Measurements from ENCODE around the gene FNDC3A. TPM values are rescaled to one million over a fixed set of nuclear protein-coding genes. Genes with fewer than 3 reads are reported as not detected.

FNDC3A gene
- total RNA-seq, 1 experiment from 2014 or later: 24.3 TPM

DNA sequence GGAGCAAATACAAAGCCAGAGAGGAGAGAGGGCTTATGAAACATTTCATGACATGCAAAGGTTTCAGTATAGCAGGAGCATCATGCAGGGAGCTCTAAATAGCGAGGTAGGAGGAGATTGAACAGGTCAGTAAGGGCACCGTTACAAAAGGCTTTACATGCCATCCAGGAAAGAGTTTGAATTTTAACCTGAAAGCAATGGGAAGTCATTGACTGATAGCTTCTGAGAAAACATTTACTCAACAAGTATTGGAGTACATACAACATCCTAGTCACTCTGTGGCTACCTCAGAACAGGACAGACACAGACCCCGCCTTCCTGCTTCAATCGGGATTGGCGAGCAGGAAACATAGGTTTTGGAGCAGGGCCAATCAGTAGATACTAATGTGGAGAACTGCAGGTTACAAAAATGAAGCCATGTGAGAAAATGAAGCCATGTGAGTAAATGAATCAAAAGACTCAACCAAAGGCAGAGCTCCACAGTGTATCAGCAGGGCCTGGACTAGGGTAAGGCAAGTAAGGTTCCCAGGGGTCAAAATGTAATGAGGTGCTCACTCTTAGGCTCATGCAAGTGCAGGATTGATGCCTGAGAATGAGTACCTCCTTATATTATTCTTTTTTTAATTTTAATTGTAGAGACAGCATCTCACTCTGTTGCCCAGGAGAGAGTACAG is 46.8 kb upstream of the FNDC3A start:
- ChIA-PET CTCF (no interaction called here), POLR2A (no interaction called here)
- in situ Hi-C loops (cut with HindIII; ENCODE audit: low pct_unique_long_range_greater_than_20kb, low sequenced_read_pairs) (no loop called here), intact Hi-C loops (cut with micrococcal nuclease; ENCODE audit: unreplicated experiment) (no loop called here)
- Histone ChIP-seq H3K27ac (ENCODE audit: low read length) (no peak overlapping the region), H3K9me3 (ENCODE audit: control insufficient read depth, insufficient read depth, low read depth, low read length) (no peaks in the 10 kb centered on the region), H3K27me3 (ENCODE audit: control insufficient read depth, insufficient read depth, low read length) (no peaks in the 10 kb centered on the region), H3K4me1 (ENCODE audit: control insufficient read depth, insufficient read depth, low read length) (no peaks in the 10 kb centered on the region), H3K4me3 (ENCODE audit: low read depth in 2 of 2, low read length in 2 of 2) (no peak overlapping the region), H3K36me3 (ENCODE audit: control insufficient read depth, insufficient read depth, low read length) (no peaks in the 10 kb centered on the region)
- DNase-seq (ENCODE audit: low read depth, low spot score): no peak
- no peak for ATAC-seq
- TF ChIP-seq, protein P1, sequence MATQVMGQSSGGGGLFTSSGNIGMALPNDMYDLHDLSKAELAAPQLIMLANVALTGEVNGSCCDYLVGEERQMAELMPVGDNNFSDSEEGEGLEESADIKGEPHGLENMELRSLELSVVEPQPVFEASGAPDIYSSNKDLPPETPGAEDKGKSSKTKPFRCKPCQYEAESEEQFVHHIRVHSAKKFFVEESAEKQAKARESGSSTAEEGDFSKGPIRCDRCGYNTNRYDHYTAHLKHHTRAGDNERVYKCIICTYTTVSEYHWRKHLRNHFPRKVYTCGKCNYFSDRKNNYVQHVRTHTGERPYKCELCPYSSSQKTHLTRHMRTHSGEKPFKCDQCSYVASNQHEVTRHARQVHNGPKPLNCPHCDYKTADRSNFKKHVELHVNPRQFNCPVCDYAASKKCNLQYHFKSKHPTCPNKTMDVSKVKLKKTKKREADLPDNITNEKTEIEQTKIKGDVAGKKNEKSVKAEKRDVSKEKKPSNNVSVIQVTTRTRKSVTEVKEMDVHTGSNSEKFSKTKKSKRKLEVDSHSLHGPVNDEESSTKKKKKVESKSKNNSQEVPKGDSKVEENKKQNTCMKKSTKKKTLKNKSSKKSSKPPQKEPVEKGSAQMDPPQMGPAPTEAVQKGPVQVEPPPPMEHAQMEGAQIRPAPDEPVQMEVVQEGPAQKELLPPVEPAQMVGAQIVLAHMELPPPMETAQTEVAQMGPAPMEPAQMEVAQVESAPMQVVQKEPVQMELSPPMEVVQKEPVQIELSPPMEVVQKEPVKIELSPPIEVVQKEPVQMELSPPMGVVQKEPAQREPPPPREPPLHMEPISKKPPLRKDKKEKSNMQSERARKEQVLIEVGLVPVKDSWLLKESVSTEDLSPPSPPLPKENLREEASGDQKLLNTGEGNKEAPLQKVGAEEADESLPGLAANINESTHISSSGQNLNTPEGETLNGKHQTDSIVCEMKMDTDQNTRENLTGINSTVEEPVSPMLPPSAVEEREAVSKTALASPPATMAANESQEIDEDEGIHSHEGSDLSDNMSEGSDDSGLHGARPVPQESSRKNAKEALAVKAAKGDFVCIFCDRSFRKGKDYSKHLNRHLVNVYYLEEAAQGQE (IDR thresholded peaks at IDR 0.05; ENCODE audit: insufficient read depth in 1 of 2, low read depth in 2 of 2, low read length in 1 of 2): no peak
- TF ChIP-seq, protein P2, sequence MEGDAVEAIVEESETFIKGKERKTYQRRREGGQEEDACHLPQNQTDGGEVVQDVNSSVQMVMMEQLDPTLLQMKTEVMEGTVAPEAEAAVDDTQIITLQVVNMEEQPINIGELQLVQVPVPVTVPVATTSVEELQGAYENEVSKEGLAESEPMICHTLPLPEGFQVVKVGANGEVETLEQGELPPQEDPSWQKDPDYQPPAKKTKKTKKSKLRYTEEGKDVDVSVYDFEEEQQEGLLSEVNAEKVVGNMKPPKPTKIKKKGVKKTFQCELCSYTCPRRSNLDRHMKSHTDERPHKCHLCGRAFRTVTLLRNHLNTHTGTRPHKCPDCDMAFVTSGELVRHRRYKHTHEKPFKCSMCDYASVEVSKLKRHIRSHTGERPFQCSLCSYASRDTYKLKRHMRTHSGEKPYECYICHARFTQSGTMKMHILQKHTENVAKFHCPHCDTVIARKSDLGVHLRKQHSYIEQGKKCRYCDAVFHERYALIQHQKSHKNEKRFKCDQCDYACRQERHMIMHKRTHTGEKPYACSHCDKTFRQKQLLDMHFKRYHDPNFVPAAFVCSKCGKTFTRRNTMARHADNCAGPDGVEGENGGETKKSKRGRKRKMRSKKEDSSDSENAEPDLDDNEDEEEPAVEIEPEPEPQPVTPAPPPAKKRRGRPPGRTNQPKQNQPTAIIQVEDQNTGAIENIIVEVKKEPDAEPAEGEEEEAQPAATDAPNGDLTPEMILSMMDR (IDR thresholded peaks at IDR 0.05): no peak
- TF ChIP-seq POLR2AphosphoS5 (IDR thresholded peaks at IDR 0.05; ENCODE audit: low read depth, low read length) (no peak), TCF7L2 (IDR thresholded peaks at IDR 0.05; ENCODE audit: low read depth, low read length) (no peak)
- no TSS peak for BruUV-seq (replicated peaks)

DNA sequence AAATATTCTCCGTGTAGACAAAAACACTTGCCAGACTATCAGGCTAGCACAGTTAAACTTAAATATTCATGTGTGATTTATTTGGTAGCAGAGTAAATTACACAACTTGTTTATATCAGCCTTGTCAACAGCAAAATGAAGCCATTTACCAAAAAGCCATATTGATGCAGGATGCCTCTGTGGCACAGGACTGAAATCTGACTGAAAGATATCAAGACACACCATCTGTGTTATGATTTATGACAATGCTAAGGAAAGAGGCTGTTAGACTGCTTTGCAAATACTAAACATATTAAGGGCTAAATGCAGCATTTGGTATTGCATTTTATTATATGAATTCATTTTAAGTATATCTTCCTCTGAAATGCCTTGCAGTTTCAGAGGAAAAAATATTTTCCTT is 44.8 kb upstream of the FNDC3A start:
- ChIA-PET POLR2A (no interaction called here), CTCF (no interaction called here)
- in situ Hi-C loops (cut with HindIII; ENCODE audit: low pct_unique_long_range_greater_than_20kb, low sequenced_read_pairs) (no loop called here), intact Hi-C loops (cut with micrococcal nuclease; ENCODE audit: unreplicated experiment) (no loop called here)
- BruUV-seq (replicated peaks): no TSS peak
- Histone ChIP-seq H3K9me3 (ENCODE audit: control insufficient read depth, insufficient read depth, low read depth, low read length) (no peaks in the 10 kb centered on the region), H3K4me1 (ENCODE audit: control insufficient read depth, insufficient read depth, low read length) (no peaks in the 10 kb centered on the region), H3K27ac (ENCODE audit: low read length) (no peak overlapping the region), H3K27me3 (ENCODE audit: control insufficient read depth, insufficient read depth, low read length) (no peaks in the 10 kb centered on the region), H3K4me3 (ENCODE audit: low read depth in 2 of 2, low read length in 2 of 2) (no peak overlapping the region), H3K36me3 (ENCODE audit: control insufficient read depth, insufficient read depth, low read length) (no peaks in the 10 kb centered on the region)
- ATAC-seq: no peak
- TF ChIP-seq, protein P1 (IDR thresholded peaks at IDR 0.05; ENCODE audit: insufficient read depth in 1 of 2, low read depth in 2 of 2, low read length in 1 of 2): no peak
- no peak for DNase-seq (ENCODE audit: low read depth, low spot score)
